GM19372 (cell line): ENCODE results near the gene B3GALT6.
"Not testable (repeated sequence)": the region's sequence is repeated elsewhere in the genome, so short reads cannot be mapped to it uniquely, and the experiment has no call there.

ENCODE experiments used
- ATAC-seq: cut with Tn5 transposase; IDR thresholded peaks from one replicate; pipeline ENCODE4 v1.9.1; 2021; ENCODE audit warnings: mild to moderate bottlenecking, low read depth, moderate library complexity; ENCODE audit not compliant: unreplicated experiment

B3GALT6 gene

GRCh38 chr1:1232208-1232795, at the start of gene B3GALT6:
B3GALT6 (plus strand) TSS chr1:1232237; CDS start chr1:1232279, 42 bp downstream.
- no peak for ATAC-seq

GRCh38 chr1:1182491-1183220, 49.4 kb upstream of the B3GALT6 start:
- ATAC-seq, result no peak

GRCh38 chr1:1183221-1183747, 48.8 kb upstream of the B3GALT6 start:
- ATAC-seq, result no peak

- no peak for ATAC-seq
Observed at GRCh38 chr1:1183833-1184775, 47.9 kb upstream of the B3GALT6 start.

- no peak for ATAC-seq
Observed at GRCh38 chr1:1185101-1185765, 46.8 kb upstream of the B3GALT6 start.

- ATAC-seq, result no peak
Observed at GRCh38 chr1:1187938-1188337, 44.1 kb upstream of the B3GALT6 start.

GRCh38 chr1:1189111-1189510, 42.9 kb upstream of the B3GALT6 start:
- ATAC-seq, result no peak

GRCh38 chr1:1191734-1192133, 40.3 kb upstream of the B3GALT6 start:
- no peak for ATAC-seq

GRCh38 chr1:1194723-1195122, 37.3 kb upstream of the B3GALT6 start:
- no peak for ATAC-seq

- ATAC-seq, result not testable (repeated sequence)
Observed at GRCh38 chr1:1195726-1196125, 36.3 kb upstream of the B3GALT6 start.

- no peak for ATAC-seq
Observed at GRCh38 chr1:1196431-1197187, 35.4 kb upstream of the B3GALT6 start.

- ATAC-seq, result no peak
Observed at GRCh38 chr1:1197188-1197500, 34.9 kb upstream of the B3GALT6 start.

- no peak for ATAC-seq
Observed at GRCh38 chr1:1197551-1198422, 34.2 kb upstream of the B3GALT6 start.

GRCh38 chr1:1198423-1199140, 33.5 kb upstream of the B3GALT6 start:
- no peak for ATAC-seq

GRCh38 chr1:1199141-1199960, 32.7 kb upstream of the B3GALT6 start:
- no peak for ATAC-seq

- ATAC-seq, result no peak
Observed at GRCh38 chr1:1199961-1200875, 31.8 kb upstream of the B3GALT6 start.
